Mammary epithelial cell (primary cell): ENCODE measurements around the gene FNDC3B.

ENCODE experiments used
- CTCF ChIP-seq, 2 donors: IDR thresholded peaks in 1 of 2; conservative IDR thresholded peaks in 1 of 2; 2 replicates each; pipeline ENCODE4 v1.5.1; 2011 to 2012; ENCODE audit warnings: inconsistent platforms in 2 of 2, low read length in 2 of 2, mild to moderate bottlenecking in 2 of 2, control low read depth in 1 of 2, low read depth in 1 of 2; ENCODE audit not compliant: insufficient read depth in 1 of 2; ENCODE audit errors: extremely low read depth in 1 of 2
- EZH2 ChIP-seq: IDR thresholded peaks from 2 replicates; pipeline ENCODE4 v1.6.1; 2012; ENCODE audit warnings: low read length, inconsistent platforms, borderline replicate concordance

GRCh38 chr3:172145031-172145686 lies 105.8 kb downstream of the FNDC3B start:
- no peak for TF ChIP-seq CTCF (conservative IDR thresholded peaks at IDR 0.05 in 1 of 2, IDR thresholded peaks at IDR 0.05 in 1 of 2; ENCODE audit: extremely low read depth in 1 of 2, insufficient read depth in 1 of 2, low read depth in 1 of 2, low read length in 2 of 2)
- TF ChIP-seq EZH2: no peak
